BLaER1 treated with 17β-estradiol and CSF1 and Interleukin-3, amounts not matched to agents 10 nM and 100 nM (cell line): ENCODE measurements around the gene PERCC1.

Experiments used
- H3K27ac ChIP-seq, 11 experiments: shearing (Covaris generic); formaldehyde crosslinking; 2 replicates each; pipeline ENCODE4 v1.8.1; 2022
- H3K27me3 ChIP-seq, 11 experiments: shearing (Covaris generic); formaldehyde crosslinking; 2 replicates each; pipeline ENCODE4 v1.8.1; 2022
- H3K36me3 ChIP-seq, 11 experiments: shearing (Covaris generic); formaldehyde crosslinking; 2 replicates each; pipeline ENCODE4 v1.8.1; 2022
- H3K4me1 ChIP-seq, 10 experiments: shearing (Covaris generic); formaldehyde crosslinking; 2 replicates each; pipeline ENCODE4 v1.8.1; 2022
- H3K4me2 ChIP-seq, 11 experiments: shearing (Covaris generic); formaldehyde crosslinking; 2 replicates each; pipeline ENCODE4 v1.8.1; 2022
- H3K4me3 ChIP-seq, 10 experiments: shearing (Covaris generic); formaldehyde crosslinking; 2 replicates each; pipeline ENCODE4 v1.8.1; 2022
- H3K9ac ChIP-seq, 11 experiments: shearing (Covaris generic); formaldehyde crosslinking; 2 replicates each; pipeline ENCODE4 v1.8.1; 2022
- H3K9me3 ChIP-seq, 11 experiments: shearing (Covaris generic); formaldehyde crosslinking; replicated peaks in 1 of 11; 2 replicates each; pipeline ENCODE4 v1.8.1; 2022
- H4K20me1 ChIP-seq, 11 experiments: shearing (Covaris generic); formaldehyde crosslinking; 2 replicates each; pipeline ENCODE4 v1.8.1; 2022
- Cebpa-rat ChIP-seq, 11 experiments: shearing (Covaris generic); IDR thresholded peaks; 2 replicates each; pipeline ENCODE4 v1.8.1; 2022

The PERCC1 gene

DNA sequence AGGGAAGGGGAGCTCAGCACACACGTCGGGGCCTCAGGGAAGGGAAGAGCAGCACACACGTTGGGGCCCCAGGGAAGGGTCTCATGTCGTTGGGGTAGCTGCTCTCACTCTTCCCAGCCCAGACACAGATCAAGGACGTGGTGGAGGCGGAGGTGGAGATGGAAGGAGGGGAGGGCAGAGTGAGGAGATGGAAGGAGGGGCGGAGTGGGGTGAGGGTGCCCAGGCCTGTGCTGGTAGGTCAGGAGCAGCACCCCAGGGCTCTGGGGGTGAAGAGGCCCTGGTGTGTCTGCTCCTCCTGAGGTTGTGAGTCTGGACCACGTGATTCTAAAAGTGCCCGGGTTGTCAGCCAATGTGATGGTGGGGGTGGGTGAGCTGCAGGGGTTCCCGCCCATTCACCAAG, 29.1 kb downstream of the PERCC1 start:
- Histone ChIP-seq H3K36me3 (peaks cover 73 to 97% (median 87%) of the 10 kb centered on the region in 11 experiments), H3K9me3 (no peaks in the 10 kb centered on the region), H3K4me2 (peak overlapping the region; percentile 29 to 94 (median 83); a peak in 20 of 22 replicates), H4K20me1 (peaks cover 0 to 100% (median 46%) of the 10 kb centered on the region in 11 experiments; a peak in 15 of 22 replicates), H3K27ac (peak overlapping the region in 8 of 11 experiments; percentile 64 to 91 (median 82); a peak in 17 of 22 replicates), H3K4me1 (peaks cover 20 to 66% (median 60%) of the 10 kb centered on the region in 10 experiments), H3K9ac (peak overlapping the region in 9 of 11 experiments; percentile 32 to 80 (median 58); a peak in 15 of 22 replicates), H3K4me3 (no peak overlapping the region), H3K27me3 (no peaks in the 10 kb centered on the region)
- TF ChIP-seq Cebpa-rat (IDR thresholded peaks at IDR 0.05) = no peak

DNA sequence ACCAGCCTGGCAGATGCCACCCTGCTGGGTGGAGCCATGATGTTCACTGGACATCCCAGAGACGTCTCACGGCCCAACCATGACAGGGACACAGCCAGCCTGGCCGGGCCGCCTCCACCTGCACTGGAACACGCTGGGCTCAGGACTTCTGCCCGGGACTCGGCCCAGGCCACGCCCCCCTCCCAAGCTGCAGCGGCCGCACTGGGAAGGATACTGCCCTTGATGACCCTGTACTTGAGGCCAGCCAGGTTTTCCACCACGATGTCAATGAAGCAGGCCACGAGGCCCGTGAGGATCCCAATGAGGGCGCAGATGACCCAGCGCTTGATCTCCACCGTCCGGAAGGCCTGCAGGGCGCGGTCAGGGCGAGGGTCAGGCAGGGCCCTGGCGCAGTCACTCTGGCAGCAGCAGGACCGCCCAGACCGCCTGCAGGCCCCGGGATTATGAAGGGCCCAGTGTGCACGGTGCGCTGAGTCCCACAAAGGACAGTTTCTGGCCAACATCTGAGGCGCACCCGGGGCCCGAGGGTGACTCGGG, 29.8 kb downstream of the PERCC1 start:
- H3K27ac ChIP-seq = peak overlapping the region in 8 of 11 experiments; percentile 20 to 91 (median 82); a peak in 11 of 22 replicates
- no peak overlapping the region for H3K4me3 ChIP-seq
- peak overlapping the region in 10 of 11 experiments; percentile 44 to 94 (median 84); a peak in 17 of 22 replicates for H3K4me2 ChIP-seq
- peak overlapping the region in 7 of 11 experiments; percentile 32 to 80 (median 58); a peak in 9 of 22 replicates for H3K9ac ChIP-seq
- peaks cover 0 to 100% (median 53%) of the 10 kb centered on the region in 11 experiments; a peak in 16 of 22 replicates for H4K20me1 ChIP-seq
- TF ChIP-seq Cebpa-rat (IDR thresholded peaks at IDR 0.05) = no peak
- peaks cover 20 to 64% (median 54%) of the 10 kb centered on the region in 10 experiments for H3K4me1 ChIP-seq
- H3K9me3 ChIP-seq = no peaks in the 10 kb centered on the region
- H3K27me3 ChIP-seq = no peaks in the 10 kb centered on the region
- H3K36me3 ChIP-seq = peaks cover 73 to 97% (median 87%) of the 10 kb centered on the region in 11 experiments

DNA sequence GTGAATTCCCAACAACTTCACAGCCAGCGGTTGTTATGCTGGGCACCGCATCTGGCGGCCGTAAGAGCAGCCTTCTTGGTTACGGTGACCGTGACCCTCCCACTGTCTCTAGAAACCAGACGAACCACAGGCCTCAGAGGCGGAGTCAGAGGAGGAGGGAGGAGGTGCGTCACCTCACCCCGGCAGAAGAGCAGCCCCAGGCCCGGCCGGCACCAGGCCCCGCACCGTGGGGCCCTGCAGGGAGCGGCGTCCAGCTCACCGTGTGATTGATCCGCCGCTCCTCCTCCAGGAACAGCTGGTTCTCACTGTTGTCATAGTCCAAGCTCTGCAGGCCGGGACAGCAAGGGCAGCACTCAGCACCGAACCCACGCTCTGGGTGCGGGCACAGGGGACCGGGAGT, 30.3 kb downstream of the PERCC1 start:
- H4K20me1 ChIP-seq = peaks cover 0 to 100% (median 58%) of the 10 kb centered on the region in 11 experiments; a peak in 16 of 22 replicates
- H3K36me3 ChIP-seq = peaks cover 72 to 97% (median 87%) of the 10 kb centered on the region in 11 experiments
- peak overlapping the region in 7 of 11 experiments; percentile 25 to 80 (median 44); a peak in 7 of 22 replicates for H3K9ac ChIP-seq
- peak overlapping the region in 7 of 11 experiments; percentile 79 to 94 (median 84); a peak in 7 of 22 replicates for H3K4me2 ChIP-seq
- no peak overlapping the region for H3K4me3 ChIP-seq
- no peaks in the 10 kb centered on the region for H3K9me3 ChIP-seq
- no peaks in the 10 kb centered on the region for H3K27me3 ChIP-seq
- TF ChIP-seq Cebpa-rat (IDR thresholded peaks at IDR 0.05) = no peak
- H3K4me1 ChIP-seq = peaks cover 20 to 61% (median 50%) of the 10 kb centered on the region in 10 experiments
- H3K27ac ChIP-seq = peak overlapping the region in 7 of 11 experiments; percentile 20 to 91 (median 87); a peak in 11 of 22 replicates

DNA sequence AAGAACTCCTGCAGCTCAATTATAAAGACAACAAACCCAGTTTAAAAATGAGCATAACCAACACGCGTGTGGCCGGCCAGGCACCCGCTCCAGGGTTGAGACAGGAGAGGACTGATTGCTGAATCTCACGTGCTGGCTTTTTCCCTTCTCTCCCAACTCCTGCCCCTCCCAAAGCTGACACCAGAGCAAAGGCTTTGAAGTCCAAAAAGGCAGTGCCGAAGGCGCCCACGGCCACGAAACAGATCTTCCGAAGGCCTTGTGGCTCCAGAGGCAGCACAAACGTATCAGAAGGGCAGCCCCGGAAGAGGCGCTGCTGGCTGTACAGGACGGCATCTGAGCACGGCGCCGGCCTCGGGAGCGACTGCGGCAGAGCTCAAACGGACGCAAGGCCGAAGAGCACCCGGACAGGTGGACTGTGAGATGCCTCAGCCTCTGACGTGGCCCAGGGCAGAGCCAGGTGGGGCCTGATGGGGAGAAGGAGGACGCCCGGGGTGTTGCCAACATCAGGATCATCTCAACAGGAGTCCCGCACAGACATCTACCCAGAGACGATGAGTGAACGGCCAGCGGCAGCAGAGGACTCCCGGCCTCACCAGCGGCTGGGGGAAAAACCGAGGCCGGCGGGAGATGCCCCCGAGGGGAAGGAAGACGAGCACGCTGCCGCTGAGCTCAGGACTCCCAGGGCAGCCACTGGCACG, 33.5 kb downstream of the PERCC1 start:
- H4K20me1 ChIP-seq = peaks cover 0 to 100% (median 46%) of the 10 kb centered on the region in 11 experiments; a peak in 15 of 22 replicates
- H3K36me3 ChIP-seq = peaks cover 62 to 79% (median 69%) of the 10 kb centered on the region in 11 experiments
- H3K4me2 ChIP-seq = no peak overlapping the region
- H3K27me3 ChIP-seq = no peaks in the 10 kb centered on the region
- H3K27ac ChIP-seq = peak overlapping the region in 6 of 11 experiments; percentile 22 to 100 (median 98); a peak in 11 of 22 replicates
- H3K9me3 ChIP-seq = no peaks in the 10 kb centered on the region
- TF ChIP-seq Cebpa-rat (IDR thresholded peaks at IDR 0.05) = no peak
- no peak overlapping the region for H3K4me3 ChIP-seq
- H3K4me1 ChIP-seq = peaks cover 35 to 64% (median 56%) of the 10 kb centered on the region in 10 experiments
- peak overlapping the region in 6 of 11 experiments; percentile 17 to 99 (median 43); a peak in 7 of 22 replicates for H3K9ac ChIP-seq

DNA sequence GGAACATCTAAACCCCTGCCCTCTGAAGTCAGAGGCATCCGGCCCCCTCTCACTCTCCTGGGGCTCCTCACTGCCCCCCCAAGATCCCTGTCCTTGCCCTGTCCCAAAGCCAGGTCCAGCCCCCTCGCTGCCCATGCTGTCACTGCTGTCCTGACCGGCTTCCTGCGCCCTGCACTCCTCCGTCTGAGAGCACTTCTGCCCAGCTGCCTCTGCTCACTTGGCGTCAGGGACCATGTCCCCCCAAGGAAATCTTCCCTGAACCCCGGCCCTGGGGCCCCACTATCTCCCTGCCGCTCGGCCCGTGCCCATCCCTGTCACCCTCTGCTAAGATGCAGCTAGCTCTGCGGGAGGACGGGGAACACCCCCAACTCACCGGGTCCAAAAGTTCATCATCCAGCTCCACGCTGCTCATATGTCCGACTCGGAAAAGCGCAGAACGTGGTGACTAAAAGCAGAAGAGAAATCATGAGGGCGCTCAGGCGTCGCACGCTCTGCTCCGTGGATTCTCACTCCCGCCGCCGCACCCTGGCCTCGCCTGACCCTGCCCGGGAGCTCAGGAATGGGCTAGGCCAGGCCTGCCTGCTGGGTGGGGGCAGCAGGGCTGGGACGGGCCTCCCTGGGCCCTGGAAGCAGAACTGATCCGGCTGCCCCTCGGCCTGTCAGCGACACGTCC, 34.2 kb downstream of the PERCC1 start:
- TF ChIP-seq Cebpa-rat (IDR thresholded peaks at IDR 0.05) = no peak
- H3K9ac ChIP-seq = peak overlapping the region in 7 of 11 experiments; percentile 5 to 99 (median 35); a peak in 8 of 22 replicates
- H3K4me1 ChIP-seq = peaks cover 36 to 61% (median 54%) of the 10 kb centered on the region in 10 experiments

DNA sequence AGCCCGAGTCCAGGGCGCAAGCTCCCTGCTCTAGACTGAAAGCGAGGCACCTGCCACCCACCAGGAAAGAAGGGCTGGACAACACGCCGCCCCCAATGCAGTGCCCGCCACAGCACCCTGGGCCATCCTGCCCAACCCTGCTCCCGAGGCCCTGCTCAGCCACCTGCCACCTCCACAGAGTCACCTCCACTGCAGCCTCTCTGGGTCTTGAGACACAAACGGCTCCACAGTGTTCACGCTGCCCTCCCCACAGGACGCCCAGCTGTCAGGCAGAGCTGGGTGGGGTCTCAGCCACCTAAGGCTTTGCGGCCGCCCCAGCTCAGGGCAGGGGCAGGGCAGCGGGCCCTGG, 34.7 kb downstream of the PERCC1 start:
- Histone ChIP-seq H3K4me1 (peaks cover 38 to 61% (median 54%) of the 10 kb centered on the region in 10 experiments), H4K20me1 (peaks cover 0 to 100% (median 37%) of the 10 kb centered on the region in 11 experiments; a peak in 14 of 22 replicates), H3K4me3 (no peak overlapping the region), H3K9ac (peak overlapping the region in 8 of 11 experiments; percentile 5 to 99 (median 95); a peak in 9 of 22 replicates), H3K9me3 (no peaks in the 10 kb centered on the region), H3K4me2 (no peak overlapping the region), H3K36me3 (peaks cover 54 to 70% (median 61%) of the 10 kb centered on the region in 11 experiments), H3K27me3 (no peaks in the 10 kb centered on the region), H3K27ac (peak overlapping the region in 7 of 11 experiments; percentile 20 to 100 (median 98); a peak in 11 of 22 replicates)
- no peak for TF ChIP-seq Cebpa-rat (IDR thresholded peaks at IDR 0.05)

More for the DNA sequence above, 34.2 kb downstream of the PERCC1 start:
- Histone ChIP-seq H3K4me2 (no peak overlapping the region), H3K27me3 (no peaks in the 10 kb centered on the region), H3K27ac (peak overlapping the region in 7 of 11 experiments; percentile 29 to 100 (median 98); a peak in 12 of 22 replicates), H4K20me1 (peaks cover 0 to 100% (median 42%) of the 10 kb centered on the region in 11 experiments; a peak in 14 of 22 replicates), H3K36me3 (peaks cover 59 to 75% (median 66%) of the 10 kb centered on the region in 11 experiments), H3K4me3 (no peak overlapping the region), H3K9me3 (no peaks in the 10 kb centered on the region)

DNA sequence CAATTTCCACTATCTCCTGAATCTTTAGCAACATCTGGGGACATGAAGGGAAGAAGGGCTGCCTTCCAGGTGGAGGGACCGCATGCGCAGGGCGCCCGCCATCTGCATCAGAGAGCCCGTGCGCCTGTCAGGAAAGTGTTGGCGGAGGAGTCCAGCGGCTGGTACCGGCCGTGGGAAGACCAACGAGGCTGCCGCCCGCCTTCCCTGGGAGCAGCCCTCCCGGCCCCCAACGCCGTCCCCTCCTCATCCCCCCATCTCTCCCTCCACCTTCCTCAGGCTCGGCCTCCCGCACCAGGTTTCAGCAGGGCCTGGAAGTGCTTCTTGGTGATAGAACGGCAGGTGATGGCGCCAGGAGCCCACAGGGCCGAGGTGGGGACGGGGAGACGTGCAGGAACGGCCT, 35.2 kb downstream of the PERCC1 start:
- TF ChIP-seq Cebpa-rat (IDR thresholded peaks at IDR 0.05) = no peak
- H4K20me1 ChIP-seq = peaks cover 0 to 99% (median 32%) of the 10 kb centered on the region in 11 experiments; a peak in 14 of 22 replicates
- peaks cover 49 to 64% (median 55%) of the 10 kb centered on the region in 11 experiments for H3K36me3 ChIP-seq
- H3K27me3 ChIP-seq = no peaks in the 10 kb centered on the region
- no peak overlapping the region for H3K4me3 ChIP-seq
- peaks cover 0 to 2% (median 0%) of the 10 kb centered on the region in 11 experiments; a peak in 1 of 22 replicates for H3K9me3 ChIP-seq
- peaks cover 42 to 61% (median 54%) of the 10 kb centered on the region in 10 experiments for H3K4me1 ChIP-seq
- H3K9ac ChIP-seq = peak overlapping the region in 8 of 11 experiments; percentile 27 to 99 (median 98); a peak in 11 of 22 replicates
- peak overlapping the region in 8 of 11 experiments; percentile 97 to 100 (median 98); a peak in 16 of 22 replicates for H3K27ac ChIP-seq
- H3K4me2 ChIP-seq = peak overlapping the region in 4 of 11 experiments; percentile 97 to 99 (median 98); a peak in 8 of 22 replicates
